Skeletal muscle satellite cell (primary cell): ENCODE results near the gene SLC23A1.
"Not testable (repeated sequence)": the region's sequence is repeated elsewhere in the genome, so short reads cannot be mapped to it uniquely, and the experiment has no call there.

Source experiments
- H3K27me3 ChIP-seq: 2 replicates; pipeline ENCODE4 v1.7.0; 2013; ENCODE audit warnings: low read length; ENCODE audit not compliant: control insufficient read depth, insufficient read depth
- H3K36me3 ChIP-seq: 2 replicates; pipeline ENCODE4 v1.7.0; 2013; ENCODE audit warnings: mild to moderate bottlenecking, control low read depth, low read length; ENCODE audit not compliant: insufficient read depth
- H3K4me1 ChIP-seq: 2 replicates; pipeline ENCODE4 v1.7.0; 2013; ENCODE audit warnings: low read length; ENCODE audit not compliant: control insufficient read depth, insufficient read depth
- H3K4me2 ChIP-seq: 2 replicates; pipeline ENCODE4 v1.7.0; 2013; ENCODE audit warnings: mild to moderate bottlenecking, low read length
- H3K4me3 ChIP-seq: 2 replicates; pipeline ENCODE4 v1.7.0; 2013; ENCODE audit warnings: low read length
- H3K9ac ChIP-seq: 2 replicates; pipeline ENCODE4 v1.7.0; 2013; ENCODE audit warnings: mild to moderate bottlenecking, low read depth, low read length, moderate library complexity
- H3K9me3 ChIP-seq: replicated peaks from 2 replicates; pipeline ENCODE4 v1.7.0; 2013; ENCODE audit warnings: mild to moderate bottlenecking, control low read depth, low read length

Gene SLC23A1

DNA sequence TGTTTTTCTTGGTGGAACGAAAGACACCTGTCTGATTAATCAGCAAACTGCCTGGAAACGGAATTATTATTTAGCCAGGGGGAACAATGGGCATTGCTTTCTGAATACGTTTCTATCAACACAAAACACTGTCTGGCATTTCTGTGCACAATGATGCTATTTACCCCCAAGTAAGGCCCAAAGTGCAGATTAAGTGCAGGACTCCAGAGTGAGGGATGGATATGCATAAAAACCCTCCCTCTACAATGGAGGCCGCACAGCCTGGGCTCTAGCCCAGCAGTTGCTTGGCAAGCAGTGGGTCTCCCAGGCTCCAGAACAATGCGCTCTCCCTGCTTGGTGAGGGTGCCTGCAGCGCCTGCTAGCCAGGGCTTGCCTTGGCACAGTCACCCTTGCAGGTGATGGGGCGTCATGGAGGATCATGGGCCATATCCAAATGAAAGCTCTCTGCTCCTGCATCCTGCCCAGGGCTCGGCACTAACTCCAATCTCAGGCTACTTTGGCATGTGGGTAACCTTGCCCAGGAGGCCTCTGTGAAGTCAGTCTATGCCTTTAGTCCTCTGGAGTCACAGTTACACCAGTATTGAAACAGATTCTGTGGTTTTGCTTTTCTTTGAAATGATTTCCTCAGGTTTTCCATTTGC is 32.2 kb upstream of the SLC23A1 start:
- Histone ChIP-seq H3K27me3 (no peaks in the 10 kb centered on the region), H3K36me3 (peaks cover 12% of the 10 kb centered on the region), H3K4me2 (no peak overlapping the region), H3K9me3 (no peaks in the 10 kb centered on the region), H3K9ac (no peak overlapping the region), H3K4me1 (peaks cover 12% of the 10 kb centered on the region), H3K4me3 (no peak overlapping the region)

DNA sequence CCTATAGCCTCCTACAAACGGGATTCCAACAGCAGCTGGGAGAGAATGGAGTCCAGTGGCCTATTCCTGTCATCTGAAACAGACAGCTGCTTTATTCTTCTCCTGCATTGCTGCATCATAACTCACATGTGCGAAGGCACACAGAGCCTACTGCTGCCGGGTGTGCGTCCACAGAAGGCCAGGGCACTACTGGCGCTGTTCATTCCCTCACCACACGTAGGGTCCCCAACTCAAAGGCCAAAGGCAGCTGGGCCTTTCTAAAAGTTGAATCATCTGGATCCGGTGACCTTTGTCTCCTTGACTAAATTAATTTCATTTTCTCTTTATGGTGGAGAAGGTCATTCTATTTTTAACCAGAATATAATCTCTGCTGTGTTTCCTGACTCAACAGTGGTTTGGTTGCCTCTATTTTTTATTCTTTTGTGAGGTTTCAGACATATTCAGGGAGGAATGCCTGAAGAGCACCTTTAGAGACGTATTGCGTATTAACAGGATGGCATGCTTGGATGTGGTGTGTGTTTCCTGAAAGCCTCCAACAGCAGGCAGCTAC is 31.6 kb upstream of the SLC23A1 start:
- H3K36me3 ChIP-seq, result peaks cover 5% of the 10 kb centered on the region
- no peaks in the 10 kb centered on the region for H3K9me3 ChIP-seq
- H3K4me1 ChIP-seq, result peaks cover 12% of the 10 kb centered on the region
- no peaks in the 10 kb centered on the region for H3K27me3 ChIP-seq
- H3K4me2 ChIP-seq, result no peak overlapping the region
- no peak overlapping the region for H3K4me3 ChIP-seq
- H3K9ac ChIP-seq, result no peak overlapping the region

DNA sequence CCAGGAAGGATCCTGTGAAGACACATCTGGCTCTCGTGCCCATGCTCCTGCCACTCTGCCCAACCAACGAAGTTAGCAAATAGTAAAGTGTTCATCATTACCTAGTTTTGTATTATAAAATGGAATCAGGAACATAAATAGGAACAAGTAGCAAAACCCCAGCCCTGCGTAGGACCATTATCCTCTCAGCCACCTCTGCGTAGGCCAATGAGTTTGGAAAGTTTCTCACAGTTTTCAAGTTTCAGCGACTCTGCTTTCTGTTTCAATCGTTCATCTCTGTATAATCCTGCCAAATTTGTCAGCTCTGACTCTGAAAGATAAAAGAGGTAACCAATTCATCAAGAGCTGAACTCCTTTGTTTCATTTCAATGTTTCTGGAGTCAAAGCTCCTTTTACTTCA is 30.9 kb upstream of the SLC23A1 start:
- no peak overlapping the region for H3K4me3 ChIP-seq
- no peaks in the 10 kb centered on the region for H3K27me3 ChIP-seq
- peaks cover 12% of the 10 kb centered on the region for H3K4me1 ChIP-seq
- H3K9ac ChIP-seq, result no peak overlapping the region
- no peak overlapping the region for H3K4me2 ChIP-seq
- no peaks in the 10 kb centered on the region for H3K36me3 ChIP-seq
- no peaks in the 10 kb centered on the region for H3K9me3 ChIP-seq

- H3K9me3 ChIP-seq, result no peaks in the 10 kb centered on the region
- no peak overlapping the region for H3K9ac ChIP-seq
- no peak overlapping the region for H3K4me3 ChIP-seq
- no peak overlapping the region for H3K4me2 ChIP-seq
- no peaks in the 10 kb centered on the region for H3K27me3 ChIP-seq
- H3K4me1 ChIP-seq, result peaks cover 12% of the 10 kb centered on the region
- no peaks in the 10 kb centered on the region for H3K36me3 ChIP-seq
Observed at GRCh38 chr5:139413153-139413552, 30.1 kb upstream of the SLC23A1 start.

GRCh38 chr5:139410993-139411828 is 28.1 kb upstream of the SLC23A1 start:
- H3K9ac ChIP-seq, result no peak overlapping the region
- H3K4me2 ChIP-seq, result no peak overlapping the region
- no peaks in the 10 kb centered on the region for H3K9me3 ChIP-seq
- no peaks in the 10 kb centered on the region for H3K27me3 ChIP-seq
- H3K36me3 ChIP-seq, result no peaks in the 10 kb centered on the region
- H3K4me1 ChIP-seq, result peaks cover 12% of the 10 kb centered on the region
- H3K4me3 ChIP-seq, result no peak overlapping the region

GRCh38 chr5:139410121-139410992 is 27.3 kb upstream of the SLC23A1 start:
- Histone ChIP-seq H3K9ac (no peak overlapping the region), H3K4me3 (no peak overlapping the region), H3K4me2 (no peak overlapping the region), H3K9me3 (no peaks in the 10 kb centered on the region), H3K27me3 (no peaks in the 10 kb centered on the region), H3K36me3 (no peaks in the 10 kb centered on the region), H3K4me1 (peaks cover 10% of the 10 kb centered on the region)

GRCh38 chr5:139409116-139409515 is 26.0 kb upstream of the SLC23A1 start:
- not testable (repeated sequence) for H3K4me1 ChIP-seq, H3K4me3 ChIP-seq, H3K36me3 ChIP-seq, H3K9me3 ChIP-seq, H3K9ac ChIP-seq, H3K4me2 ChIP-seq, H3K27me3 ChIP-seq

DNA sequence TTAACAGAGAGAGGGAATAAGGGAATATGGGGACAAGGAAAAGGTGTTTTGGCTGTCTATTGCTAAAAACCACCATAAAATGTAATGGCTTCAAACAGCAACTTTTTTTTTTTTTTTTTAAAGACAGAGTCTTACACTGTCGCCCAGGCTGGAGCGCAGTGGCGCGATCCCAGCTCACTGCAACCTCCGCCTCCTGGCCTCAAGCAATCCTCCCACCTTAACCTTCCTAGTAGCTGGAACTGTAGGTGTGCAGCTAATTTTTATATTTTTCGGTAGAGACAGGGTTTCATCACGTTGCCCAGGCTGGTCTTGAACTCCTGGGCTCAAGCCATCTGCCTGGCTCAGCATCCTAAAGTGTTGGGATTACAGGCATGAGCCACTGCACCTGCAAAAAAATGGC is 25.1 kb upstream of the SLC23A1 start:
- Histone ChIP-seq H3K27me3 (no peaks in the 10 kb centered on the region), H3K36me3 (no peaks in the 10 kb centered on the region), H3K9me3 (no peaks in the 10 kb centered on the region), H3K4me2 (no peak overlapping the region), H3K4me1 (peaks cover 12% of the 10 kb centered on the region), H3K9ac (no peak overlapping the region), H3K4me3 (no peak overlapping the region)

DNA sequence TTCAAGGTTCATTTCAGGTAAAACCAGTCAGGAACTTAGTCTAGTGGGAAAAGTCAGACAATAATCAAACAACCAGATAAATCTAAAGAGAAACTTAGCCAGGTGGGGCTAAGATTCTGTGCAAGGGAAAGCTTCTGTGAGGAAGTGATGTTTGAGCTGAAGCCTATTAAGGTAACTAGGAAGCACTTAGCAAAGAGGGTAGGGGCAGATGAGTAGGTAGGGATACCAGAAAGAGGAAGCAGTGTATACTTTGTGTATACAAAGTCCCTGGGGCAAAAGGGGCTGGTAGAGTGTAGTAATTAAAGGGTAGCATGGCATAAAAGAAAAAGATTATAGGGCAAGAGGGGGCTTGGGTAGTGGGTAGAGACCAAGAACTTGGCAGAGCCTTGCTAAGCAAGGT is 24.4 kb upstream of the SLC23A1 start:
- no peak overlapping the region for H3K9ac ChIP-seq
- no peaks in the 10 kb centered on the region for H3K27me3 ChIP-seq
- H3K9me3 ChIP-seq, result no peaks in the 10 kb centered on the region
- no peak overlapping the region for H3K4me2 ChIP-seq
- no peaks in the 10 kb centered on the region for H3K36me3 ChIP-seq
- H3K4me1 ChIP-seq, result peaks cover 13% of the 10 kb centered on the region
- no peak overlapping the region for H3K4me3 ChIP-seq

DNA sequence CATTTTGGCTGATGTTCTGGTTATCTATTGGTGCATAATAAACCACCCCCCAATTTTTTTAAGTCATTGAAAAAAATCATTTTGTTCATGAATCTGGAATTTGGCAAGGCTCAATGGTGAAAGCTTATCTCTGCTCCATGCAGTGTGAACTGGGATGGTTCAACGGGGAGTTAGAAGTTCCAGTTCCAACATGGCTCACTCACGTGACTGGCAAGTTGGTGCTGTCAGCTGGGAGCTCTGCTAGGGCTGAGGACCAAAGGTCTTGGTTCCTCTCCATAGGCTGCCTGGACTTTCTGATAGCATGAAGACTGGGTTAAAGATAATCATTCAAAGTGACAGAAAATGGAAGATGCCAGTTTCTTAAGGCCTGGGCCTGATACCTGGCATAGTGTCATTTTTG is 23.9 kb upstream of the SLC23A1 start:
- Histone ChIP-seq H3K4me1 (peaks cover 13% of the 10 kb centered on the region), H3K27me3 (no peaks in the 10 kb centered on the region), H3K4me2 (no peak overlapping the region), H3K9ac (no peak overlapping the region), H3K36me3 (no peaks in the 10 kb centered on the region), H3K9me3 (no peaks in the 10 kb centered on the region), H3K4me3 (no peak overlapping the region)

DNA sequence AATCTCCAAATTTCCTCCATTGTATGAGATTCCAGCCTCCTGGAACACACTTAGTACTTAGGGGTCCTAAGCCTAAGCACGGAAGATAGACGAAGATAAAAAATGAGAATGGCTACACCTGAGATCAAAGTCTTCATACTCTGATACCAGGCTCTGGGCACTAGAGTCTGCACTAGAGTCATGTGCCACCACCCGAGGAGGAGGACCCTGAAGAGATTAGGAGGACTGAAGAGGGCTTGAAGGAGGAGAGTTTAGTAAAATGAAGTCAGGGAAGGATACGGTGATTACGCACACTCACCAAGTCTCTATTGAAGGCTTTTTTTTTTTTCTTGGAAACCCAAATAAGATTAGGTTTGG is 21.4 kb upstream of the SLC23A1 start:
- Histone ChIP-seq H3K4me1 (peaks cover 10% of the 10 kb centered on the region), H3K9ac (peak overlapping the region; percentile 83), H3K4me2 (peak overlapping the region; percentile 94), H3K27me3 (no peaks in the 10 kb centered on the region), H3K36me3 (no peaks in the 10 kb centered on the region), H3K4me3 (peak overlapping the region; percentile 79), H3K9me3 (no peaks in the 10 kb centered on the region)
